Activated effector memory CD4-positive, alpha-beta T cell treated with anti-CD3 and anti-CD28 coated beads, Interleukin-2, amount 50 U/mL, for 16 hours (primary cell): ENCODE results near the gene SLC51A.
"Not testable (repeated sequence)": the region's sequence is repeated elsewhere in the genome, so short reads cannot be mapped to it uniquely, and the experiment has no call there.

Experiments used
- DNase-seq: peaks from one replicate; pipeline ENCODE4 v3.0.0-alpha.2; 2020

The SLC51A gene

DNA sequence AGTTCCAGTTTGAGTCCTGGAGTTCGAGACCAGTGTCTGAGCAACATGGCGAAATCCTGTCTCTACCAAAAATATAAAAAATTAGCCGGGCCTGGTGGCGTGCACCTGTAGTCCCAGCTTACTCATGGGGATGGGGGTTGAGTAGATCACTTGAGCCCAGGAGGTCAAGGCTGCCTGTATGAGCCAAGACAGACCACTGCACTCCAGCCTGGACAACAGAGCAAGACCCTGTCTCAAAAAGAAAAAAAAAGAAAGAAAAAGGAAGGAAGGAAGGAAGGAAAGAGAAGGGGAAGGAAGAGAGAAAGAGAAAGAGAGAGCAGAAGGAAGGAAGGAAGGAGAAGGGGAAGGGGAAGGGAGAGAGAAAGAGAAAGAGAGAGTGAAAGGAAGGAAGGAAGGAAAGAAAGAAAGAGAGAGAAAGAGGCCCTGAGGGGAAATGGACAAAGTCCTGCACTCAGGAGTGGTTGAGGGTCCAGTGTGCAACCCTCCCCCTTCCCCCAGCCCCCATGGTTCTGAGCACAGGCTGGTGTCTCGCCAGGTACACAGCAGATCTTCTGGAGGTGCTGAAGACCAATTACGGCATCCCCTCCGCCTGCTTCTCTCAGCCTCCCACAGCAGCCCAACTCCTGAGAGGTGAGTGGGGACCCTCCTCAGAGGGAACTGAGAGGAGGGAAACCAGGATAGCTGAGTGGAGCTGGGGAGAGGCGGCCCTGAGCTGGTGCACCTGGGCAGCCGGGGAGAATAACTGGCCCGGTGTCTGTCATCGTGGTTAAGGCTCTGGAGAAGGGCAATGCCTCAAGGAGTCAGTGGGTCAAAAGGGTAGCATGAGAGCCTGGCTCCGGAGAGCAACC, 1.2 kb downstream of the SLC51A start:
- DNase-seq: no peak

DNA sequence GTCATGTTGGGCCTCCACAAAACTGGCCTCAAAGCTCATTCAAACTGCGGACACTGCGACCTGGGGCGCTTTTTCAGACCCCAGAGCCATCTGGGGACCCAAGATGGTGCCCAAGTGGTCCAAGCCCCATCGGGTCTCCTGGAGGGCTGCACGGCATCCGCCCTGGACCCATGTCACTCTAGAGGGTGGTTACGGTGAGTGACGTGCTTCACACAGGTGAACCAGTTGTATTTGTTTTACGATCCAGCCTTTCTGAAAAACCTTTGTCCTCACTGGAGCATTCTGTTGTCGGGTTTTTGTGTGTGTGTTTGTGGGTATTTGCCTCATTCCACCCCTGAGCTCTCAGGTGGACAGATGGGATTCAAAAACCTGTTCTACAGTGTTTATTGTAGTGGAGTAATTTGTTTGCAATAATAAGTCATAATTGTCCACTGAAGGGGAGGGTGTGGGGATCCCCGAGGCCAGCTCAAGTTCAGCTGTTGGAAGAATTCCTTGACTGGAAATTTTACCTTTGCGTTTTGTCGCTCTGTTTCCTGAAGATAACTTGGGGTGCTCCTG, 1.9 kb downstream of the SLC51A start:
- no peak for DNase-seq

DNA sequence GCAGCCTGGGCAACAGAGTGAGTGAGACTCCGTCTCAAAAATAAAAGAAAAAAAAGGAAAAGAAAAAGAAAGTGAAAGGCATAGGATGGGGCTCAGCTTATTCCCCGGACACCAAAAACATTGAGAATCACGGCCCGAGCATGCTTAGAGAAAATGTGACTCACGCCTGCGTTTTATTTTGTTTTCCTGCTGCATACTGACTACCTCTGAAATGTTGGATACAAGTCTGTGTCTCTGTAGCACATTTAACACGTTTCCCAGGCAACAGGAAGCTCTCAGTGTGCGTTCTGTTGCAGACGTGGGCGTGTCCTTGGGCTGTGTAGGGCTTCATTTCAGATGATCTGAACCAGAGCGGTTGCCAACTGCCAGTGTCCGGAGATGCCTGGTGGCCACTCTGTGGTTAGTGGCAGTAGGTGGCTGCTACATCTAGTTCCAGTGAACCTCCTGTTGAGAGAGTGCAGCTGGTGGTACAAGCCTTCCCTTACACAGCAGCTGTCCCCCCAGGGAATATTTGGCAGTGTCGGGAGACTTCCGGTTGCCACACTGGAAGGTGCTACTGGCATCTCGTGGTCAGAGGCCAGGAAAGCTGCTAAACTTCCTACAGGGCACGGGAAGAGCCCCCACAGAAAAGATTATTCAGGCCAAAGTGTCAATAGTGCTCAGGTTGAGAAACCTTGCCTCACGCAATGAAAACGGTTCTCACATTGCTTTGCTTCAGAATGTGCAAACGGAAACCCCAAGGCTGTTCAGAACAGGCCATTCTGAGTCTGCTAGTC, 3.0 kb downstream of the SLC51A start:
- peak; percentile 83 for DNase-seq

DNA sequence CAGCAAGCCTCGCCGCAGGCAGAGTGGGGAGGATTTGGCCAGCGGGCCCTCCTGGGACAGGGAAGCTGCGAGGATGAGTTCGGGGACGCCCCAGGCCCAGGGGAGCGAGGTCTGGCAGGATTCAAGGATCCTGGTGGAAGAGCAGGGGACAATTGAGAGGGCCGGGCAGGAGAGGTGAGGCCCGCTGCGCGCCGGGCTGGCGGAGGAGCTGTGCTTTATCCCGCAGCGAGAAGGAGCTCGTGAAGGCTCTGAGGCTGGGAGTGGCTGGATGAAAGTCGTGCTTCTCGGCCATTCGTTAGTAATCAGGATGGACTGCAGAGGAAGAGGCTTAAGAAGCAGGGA, 3.6 kb downstream of the SLC51A start:
- no peak for DNase-seq

DNA sequence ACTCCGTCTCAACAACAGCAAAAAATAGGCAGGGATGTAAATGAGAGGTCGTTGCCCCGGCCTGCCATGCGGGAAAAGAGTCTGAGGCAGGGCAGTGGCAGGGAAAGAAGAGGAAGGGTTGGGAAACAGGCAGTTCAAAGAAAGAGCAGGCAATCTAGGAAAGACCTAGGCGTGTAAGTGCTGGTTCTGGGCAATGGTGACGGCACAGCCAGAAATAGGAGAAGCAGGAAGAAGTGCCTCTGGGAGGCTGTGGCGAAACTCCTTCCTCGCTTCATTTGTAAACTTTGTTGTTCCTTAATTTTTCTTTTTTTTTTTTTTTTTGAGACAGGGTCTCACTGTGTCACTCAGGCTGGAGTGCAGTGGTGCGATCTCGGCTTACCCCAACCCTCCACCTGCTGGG, 4.3 kb downstream of the SLC51A start:
- DNase-seq: no peak

DNA sequence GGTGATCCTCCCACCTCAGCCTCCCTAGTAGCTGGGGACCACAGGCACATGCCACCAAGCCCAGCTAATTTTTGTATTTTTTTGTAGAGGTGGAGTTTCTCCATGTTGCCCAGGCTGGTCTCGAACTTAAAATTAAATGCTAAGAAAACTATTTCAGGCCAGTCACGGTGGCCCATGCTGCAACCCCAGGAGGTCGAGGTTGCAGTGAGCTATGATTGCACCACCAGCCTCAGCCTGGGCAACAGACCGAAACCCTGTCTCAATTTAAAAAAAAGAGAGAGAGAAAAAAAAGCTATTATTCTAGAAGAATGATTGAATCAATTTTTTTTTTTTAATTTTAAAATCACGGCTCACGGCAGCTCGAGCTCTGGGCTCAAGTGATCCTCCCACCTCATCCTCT, 4.7 kb downstream of the SLC51A start:
- DNase-seq: no peak

DNA sequence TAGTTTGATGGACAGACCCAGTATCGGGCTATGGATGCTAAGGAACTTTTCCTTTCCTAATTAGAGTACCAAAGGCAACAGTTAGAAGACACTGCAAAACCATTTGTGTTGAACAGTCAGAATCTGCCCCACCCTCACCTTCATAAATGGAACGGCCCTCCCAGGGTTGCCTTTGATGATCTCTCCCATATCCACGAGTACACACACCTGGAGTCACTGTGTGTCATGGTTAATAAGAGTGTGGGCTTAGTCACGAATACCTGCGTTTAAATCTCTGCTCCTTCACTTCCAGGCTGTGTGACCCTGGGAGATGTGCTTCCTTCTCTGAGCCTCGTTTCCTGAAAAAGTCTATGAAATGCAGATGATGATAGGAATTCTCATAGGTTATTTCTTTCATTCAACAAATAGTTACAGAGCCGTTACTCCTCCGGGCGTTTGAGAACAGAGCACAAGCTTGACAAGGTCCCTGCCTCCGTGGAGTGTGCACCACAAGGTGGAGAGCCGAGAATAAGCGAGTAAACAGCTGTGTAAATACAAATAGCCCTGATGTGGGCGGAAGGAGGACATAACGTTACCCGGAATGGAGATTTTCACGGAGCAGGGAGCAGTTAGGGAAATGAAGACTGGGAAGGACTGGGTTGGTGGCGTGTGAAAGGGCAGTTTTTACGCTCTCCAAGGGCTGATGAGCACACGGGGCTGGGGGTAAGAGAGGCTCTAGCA, 6.7 kb downstream of the SLC51A start:
- DNase-seq: no peak

DNA sequence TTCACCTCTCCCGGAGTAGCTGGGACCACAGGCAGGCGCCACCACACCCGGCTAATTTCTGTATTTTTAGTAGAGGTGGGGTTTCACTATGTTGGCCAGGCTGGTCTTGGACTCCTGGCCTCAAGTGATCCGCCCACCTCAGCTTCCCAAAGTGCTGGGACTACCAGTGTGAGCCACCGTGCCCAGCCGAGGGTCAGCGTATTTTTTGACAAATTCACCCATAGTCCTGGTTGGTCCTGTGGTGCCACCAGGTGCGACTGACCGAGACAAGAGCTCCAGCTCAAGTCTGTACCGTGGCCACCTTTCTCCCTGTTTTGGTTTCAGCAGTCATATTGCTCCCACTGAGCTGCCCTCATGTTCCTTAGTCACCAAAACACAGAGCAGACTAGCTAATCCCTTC, 8.8 kb downstream of the SLC51A start:
- no peak for DNase-seq

DNA sequence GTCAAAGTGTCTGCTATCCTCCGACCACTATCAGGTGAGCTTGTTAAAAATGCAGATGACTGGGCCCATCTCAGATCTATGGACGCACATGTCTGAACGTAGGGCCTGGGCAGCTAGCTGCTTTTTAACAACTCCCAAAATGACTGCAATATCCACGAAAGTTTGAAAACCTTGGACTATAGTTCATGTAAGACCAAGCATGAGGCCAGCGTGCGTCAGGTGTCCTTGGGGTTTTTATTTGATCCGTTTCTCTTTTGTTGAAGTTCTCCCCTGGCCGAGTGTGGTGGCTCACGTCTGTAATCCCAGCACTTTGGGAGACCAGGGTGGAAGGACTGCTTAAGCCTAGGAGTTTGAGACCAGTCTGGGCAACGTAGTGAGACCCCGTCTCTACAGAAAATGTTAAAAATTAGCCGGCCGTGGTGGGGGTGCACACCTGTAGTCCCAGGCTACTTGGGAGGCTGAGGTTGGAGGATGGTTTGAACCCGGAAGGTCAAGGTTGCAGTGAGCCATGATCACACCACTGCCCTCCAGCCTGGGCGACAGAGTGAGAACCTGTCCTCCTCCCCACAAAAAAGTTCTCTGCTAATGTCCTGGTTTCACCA, 9.5 kb downstream of the SLC51A start:
- DNase-seq: no peak

DNA sequence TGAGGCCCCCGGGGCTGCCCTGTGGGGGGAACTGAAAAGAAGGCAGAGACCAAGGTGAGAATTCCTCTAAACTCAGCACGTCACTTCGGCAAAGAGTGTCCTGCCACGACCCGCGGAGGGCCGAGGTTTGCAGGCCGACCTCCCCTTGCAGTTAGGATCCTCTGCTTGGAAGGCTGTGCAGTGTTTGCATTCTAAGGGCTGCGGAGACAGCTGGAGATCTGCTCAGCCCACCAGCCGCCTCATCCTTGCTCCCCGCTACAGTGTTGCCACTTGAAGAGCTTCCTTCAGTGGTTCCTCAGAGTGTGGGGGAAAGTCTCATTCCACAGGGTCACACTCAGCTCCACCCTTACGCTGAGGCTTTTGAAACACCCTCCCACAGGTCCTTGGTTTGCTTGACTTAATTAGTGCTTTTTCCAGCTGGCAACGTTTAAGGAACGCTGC, 10.8 kb downstream of the SLC51A start:
- no peak for DNase-seq

DNA sequence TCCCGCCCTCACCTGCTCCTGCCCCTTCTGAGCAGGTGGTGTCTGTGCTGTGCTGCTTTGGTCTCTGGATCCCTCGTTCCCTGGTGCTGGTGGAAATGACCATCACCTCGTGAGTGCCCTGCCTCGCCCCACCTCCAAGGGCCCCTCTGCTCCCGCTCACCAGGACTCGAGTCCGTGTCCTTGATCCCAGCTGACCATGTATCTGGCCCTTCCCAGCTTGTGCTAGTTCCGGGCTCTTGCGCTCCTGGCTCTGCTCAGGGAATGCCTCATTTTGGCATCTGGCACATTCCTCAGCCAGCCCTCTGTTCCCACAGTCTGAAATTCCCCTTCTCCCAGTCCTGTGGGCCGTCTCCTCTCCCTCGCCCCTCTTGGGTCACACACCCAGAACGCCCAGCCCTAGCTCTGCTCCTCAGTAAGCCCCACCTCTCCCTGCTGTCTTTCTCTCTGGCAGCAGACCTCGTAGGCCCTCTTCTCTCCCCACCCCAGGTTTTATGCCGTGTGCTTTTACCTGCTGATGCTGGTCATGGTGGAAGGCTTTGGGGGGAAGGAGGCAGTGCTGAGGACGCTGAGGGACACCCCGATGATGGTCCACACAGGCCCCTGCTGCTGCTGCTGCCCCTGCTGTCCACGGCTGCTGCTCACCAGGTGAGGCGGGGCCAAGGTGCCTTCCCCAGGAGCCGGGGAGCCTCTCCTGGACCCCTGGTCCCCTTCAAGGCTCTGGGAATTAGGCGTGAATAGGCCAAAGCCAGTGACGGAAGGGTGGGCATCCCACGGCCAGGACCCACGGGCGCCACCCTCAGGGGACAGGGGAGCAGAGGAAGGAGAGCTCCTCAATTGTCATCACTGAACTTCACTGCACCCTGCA, 11.5 kb downstream of the SLC51A start:
- no peak for DNase-seq

DNA sequence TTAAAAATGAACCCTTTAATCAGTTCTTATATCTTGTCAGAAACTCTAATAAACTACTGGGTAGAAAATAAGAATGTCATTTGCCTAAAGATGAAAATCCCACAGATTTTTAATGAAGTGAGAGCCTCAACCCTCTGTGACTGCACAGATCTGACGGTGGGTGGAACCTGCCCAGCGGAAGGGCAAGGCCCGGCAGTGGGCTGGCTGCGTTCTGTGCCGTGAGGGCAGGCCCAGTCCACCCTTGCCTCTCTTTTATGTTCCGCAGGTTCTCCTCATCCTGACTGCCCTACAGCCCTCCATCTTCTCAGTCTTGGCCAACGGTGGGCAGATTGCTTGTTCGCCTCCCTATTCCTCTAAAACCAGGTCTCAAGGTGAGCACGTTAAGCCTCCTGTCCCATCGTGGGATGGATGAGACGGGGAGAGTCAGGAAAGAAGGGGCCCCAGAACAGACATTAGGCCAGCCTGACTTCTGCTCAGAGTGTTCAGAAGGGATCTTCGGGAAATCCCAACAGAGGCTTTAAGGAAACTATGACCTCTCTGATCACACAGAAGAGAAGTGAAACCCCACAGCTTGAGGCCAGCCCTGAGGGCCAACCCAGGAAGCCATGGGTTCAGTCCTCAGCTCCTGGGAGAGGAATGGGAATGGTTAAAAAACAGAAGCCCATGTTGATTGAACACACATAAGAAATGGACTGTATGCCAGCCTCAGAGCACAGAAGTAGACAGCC, 16.0 kb downstream of the SLC51A start:
- no peak for DNase-seq

DNA sequence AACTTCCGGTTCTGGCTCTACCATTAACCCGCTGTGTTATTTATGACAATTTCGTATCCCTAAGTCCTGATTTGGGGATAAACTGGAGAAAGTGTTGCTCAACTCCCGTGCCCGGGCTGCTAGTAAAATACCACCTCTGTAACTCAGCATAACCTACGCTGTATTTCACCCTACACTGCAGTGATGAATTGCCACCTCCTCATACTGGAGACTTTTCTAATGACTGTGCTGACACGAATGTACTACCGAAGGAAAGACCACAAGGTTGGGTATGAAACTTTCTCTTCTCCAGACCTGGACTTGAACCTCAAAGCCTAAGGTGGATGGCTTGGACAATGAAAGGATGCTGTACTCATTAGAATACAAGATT, 16.5 kb downstream of the SLC51A start:
- no peak for DNase-seq

DNA sequence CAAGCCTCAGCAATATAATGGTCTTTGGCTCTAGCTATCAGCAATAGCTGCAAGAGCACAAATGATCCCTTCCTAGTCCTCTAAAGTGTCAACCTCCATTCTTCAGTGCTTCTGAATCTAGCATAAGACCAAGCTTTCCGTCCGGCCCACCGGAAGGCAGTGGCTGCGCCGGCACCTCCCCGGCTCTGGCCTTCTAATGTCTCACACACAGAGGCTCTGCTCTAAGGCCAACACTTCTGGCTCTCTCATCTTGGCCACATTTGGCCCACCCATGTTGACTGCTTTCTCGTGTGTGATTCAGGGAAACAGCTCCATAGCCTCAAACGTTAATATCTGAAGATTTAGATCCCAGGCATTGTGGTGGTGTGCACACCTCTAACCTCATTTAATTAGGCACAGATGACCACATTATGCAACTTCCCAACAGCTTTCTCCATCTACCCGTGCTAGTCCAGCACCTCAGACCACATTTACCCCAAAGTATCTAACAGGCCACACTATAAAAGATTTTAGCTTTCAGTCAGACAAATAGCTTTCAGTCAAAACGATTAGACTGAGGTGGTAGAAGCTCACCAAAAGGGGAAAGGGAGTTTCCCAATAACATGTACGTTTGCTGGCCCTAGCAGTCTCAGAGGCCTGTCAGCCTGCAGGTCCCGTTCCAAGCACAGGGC, 19.3 kb downstream of the SLC51A start:
- DNase-seq: no peak

DNA sequence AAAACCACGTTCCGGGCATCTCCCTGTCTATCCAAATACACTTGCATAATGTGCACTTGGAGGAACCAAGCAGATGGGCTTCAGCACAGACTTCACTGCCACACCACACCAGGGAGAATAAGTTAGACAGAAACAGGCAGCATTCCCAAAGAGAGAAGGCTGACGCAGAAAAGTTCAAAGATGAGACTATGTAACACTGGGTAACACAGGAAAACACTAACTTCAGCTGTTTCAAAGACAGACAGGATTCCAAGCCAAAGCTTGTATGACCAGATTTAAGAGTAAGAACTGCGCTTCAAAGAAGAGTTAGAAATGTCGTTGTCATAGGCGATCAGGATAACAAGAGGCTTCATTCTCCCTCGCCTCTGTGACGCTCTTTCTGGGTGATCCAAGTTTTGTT, 19.9 kb downstream of the SLC51A start:
- no peak for DNase-seq

DNA sequence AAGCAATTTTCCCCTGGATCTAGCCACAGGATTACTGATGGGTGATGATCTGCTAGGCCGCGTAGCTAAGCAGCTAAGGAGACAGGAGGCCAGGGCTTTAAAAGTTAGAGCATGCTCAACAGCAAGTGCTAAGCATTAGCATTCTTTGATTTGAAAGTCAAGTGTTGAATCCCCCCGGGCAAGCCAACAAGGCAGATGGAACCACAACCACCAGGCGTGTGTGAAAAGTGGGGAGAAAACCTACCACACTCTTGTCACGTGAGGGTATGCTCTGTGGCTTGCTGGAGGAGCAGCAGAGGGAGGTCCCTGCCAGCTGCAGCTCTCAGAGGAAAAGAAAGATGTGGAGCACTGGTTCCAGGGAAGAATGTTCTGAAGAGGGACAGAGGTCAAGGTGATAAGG, 20.9 kb downstream of the SLC51A start:
- DNase-seq: no peak

DNA sequence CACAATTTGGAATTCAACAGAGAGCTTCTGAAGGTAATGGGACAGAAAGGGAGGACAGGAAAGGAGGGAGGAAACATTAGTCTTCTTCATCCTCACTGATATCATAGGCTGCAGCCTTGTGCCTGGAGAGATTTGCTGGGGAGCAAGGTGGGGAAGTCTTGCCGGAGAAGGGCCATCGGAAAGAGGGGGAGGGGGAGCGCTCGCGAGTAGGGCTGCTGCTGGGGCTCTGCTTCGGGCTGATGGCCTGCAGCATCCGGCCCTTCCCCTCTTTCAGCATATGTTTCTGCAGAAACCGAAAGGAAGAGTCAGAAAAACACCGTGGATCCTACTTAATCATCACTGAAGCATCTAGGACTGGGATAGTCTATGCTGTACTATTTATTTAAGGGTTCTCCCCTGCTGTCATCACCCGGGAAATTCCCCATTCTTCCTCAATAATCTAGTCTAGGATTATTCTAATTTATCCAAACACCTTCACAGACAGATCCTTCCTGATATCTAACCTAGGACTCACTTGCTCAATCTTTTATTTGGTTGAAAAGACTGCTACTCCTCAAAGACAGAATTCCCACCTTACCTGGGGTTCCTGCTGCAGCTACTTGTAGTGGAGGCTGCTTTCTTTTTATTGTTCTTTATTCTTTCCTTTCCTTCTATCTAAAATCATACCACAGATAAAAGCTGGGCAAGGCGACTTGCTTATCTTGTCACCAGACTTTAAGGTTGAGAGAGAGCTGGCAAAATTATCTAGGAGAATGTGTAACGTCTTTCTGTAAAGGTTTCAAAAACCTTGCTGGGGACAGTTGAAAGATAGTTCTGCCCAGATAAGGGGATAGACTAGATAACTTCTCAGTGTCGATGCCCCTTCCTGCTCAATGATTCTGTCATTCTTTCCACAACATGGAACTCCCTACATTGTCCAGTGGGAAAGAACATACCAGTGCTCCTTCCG, 22.6 kb downstream of the SLC51A start:
- no peak for DNase-seq

DNA sequence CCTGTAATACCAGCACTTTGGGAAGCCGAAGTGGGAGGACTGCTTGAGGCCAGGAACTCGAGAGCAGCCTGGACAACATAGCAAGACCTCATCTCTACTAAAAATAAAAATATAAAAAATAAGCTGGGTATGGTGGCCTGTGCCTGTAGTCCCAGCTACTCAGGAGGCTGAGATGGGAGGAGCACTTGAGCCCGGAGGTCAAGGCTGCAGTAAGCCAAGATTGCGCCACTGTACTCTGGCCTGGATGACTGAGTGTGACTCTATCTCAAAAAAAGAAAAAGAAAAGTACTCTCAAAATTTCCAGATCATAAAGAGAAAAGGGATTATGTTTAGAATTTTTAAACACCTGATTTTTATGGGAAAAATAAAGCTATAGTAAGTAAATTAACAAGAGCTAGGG, 24.1 kb downstream of the SLC51A start:
- DNase-seq: no peak

DNA sequence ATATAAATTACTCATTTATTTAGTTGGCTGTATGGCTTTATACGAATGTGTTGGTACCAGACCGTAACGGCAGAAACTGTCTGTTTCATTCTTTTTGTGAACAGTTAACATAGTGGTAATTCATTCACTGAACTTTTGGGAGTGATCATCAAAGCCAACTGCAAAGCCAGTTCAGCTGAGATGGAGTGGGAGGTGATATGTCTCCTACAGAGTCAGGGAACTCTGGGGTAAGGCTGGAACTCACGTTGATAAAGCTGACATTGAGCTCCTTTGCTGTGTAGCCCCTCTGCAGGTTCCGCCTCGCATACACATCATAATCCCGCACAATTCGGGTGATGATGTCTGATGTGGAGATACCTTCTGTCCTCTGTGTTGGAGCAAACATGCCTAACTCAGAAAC, 25.4 kb downstream of the SLC51A start:
- DNase-seq: no peak

DNA sequence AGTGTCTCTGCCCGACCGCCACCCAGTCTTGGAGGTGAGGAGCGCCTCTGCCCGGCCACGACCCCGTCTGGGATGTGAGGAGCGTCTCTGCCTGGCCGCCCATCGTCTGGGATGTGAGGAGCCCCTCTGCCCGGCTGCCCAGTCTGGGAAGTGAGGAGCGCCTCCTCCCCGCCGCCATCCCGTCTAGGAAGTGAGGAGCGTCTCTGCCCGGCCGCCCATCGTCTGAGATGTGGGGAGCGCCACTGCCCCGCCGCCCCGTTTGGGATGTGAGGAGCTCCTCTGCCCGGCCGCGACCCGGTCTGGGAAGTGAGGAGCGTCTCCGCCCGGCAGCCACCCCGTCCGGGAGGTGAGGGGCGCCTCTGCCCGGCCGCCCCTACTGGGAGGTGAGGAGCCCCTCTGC, 27.8 kb downstream of the SLC51A start:
- not testable (repeated sequence) for DNase-seq
